Activated CD4-positive, alpha-beta T cell treated with anti-CD3 and anti-CD28 coated beads for 36 hours (primary cell): ENCODE data around the gene ZNF576. TPM values are rescaled to one million over a fixed set of nuclear protein-coding genes. Genes with fewer than 3 reads are reported as not detected.
A peak's percentile ranks its signal among the peaks of the same experiment; 100 is the strongest.

Experiments
- ATAC-seq: fragments of 200-7000 bp; cut with Tn5 transposase; one replicate; pipeline ENCODE4 v1.10.0; 2021; ENCODE audit warnings: mild to moderate bottlenecking, moderate library complexity
- CTCF ChIA-PET: fragments of 350-600 bp; sonication (Branson Sonifier 250); formaldehyde crosslinking; loops from one replicate; lab custom pipeline; 2021; ENCODE audit warnings: antibody characterized with exemption; lab: Charles Lee
- POLR2A ChIA-PET: fragments of 350-600 bp; sonication (Branson Sonifier 250); formaldehyde crosslinking; loops from one replicate; lab custom pipeline; 2021; ENCODE audit warnings: antibody characterized with exemption, inconsistent platforms; lab: Charles Lee
- DNase-seq: peaks from one replicate; pipeline ENCODE4 v3.0.0-alpha.2; 2020
- H3K27ac Mint-ChIP-seq: one replicate; pipeline ENCODE4 v1.8.0; 2021; ENCODE audit warnings: mixed read lengths
- H3K27me3 Mint-ChIP-seq: one replicate; pipeline ENCODE4 v1.8.0; 2021; ENCODE audit warnings: mixed read lengths
- H3K36me3 Mint-ChIP-seq: one replicate; pipeline ENCODE4 v1.8.0; 2021; ENCODE audit warnings: low read depth, mixed read lengths
- H3K4me1 Mint-ChIP-seq: one replicate; pipeline ENCODE4 v1.8.0; 2021; ENCODE audit warnings: mixed read lengths
- H3K4me3 Mint-ChIP-seq: one replicate; pipeline ENCODE4 v1.8.0; 2021; ENCODE audit warnings: mild to moderate bottlenecking, moderate library complexity, mixed read lengths
- H3K9me3 Mint-ChIP-seq: one replicate; pipeline ENCODE4 v1.8.0; 2021; ENCODE audit warnings: low read depth, mixed read lengths
- intact Hi-C, 2 experiments: fragments of 100-400 bp; cut with DNase I in 1 of 2; cut with micrococcal nuclease in 1 of 2; formaldehyde crosslinking; loops; one replicate each; pipeline versions ENCODE4 v1.14.2 to v1.15.1; 2022 to 2024; cut with DNase I, micrococcal nuclease
- total RNA-seq, 2 experiments: library from RNA; stranded (reverse); gene quantifications; one replicate each; pipeline ENCODE4 v1.2.3, GENCODE V29; 2021

Gene ZNF576
- total RNA-seq, 2 experiments from 2014 or later, result 11.6 to 14.3 TPM

GRCh38 chr19:43560687-43561086, 35.7 kb upstream of the ZNF576 start:
- ATAC-seq, result no peak
- ChIA-PET POLR2A (no interaction called here), CTCF (interaction anchor here (0.8 to 3.0 kb wide), 4 partner anchors 10 to 114 kb away, joined by 3 to 11 read pairs (median 4); no protein-coding TSS in a partner anchor)
- no peaks in the 10 kb centered on the region for H3K9me3 Mint-ChIP-seq
- H3K4me3 Mint-ChIP-seq, result no peak overlapping the region
- peak; percentile 50 for DNase-seq
- intact Hi-C loops, result no loop called here
- H3K27ac Mint-ChIP-seq, result peak overlapping the region; percentile 94
- H3K36me3 Mint-ChIP-seq, result peaks cover 31% of the 10 kb centered on the region
- H3K27me3 Mint-ChIP-seq, result no peaks in the 10 kb centered on the region
- peaks cover 49% of the 10 kb centered on the region for H3K4me1 Mint-ChIP-seq

DNA sequence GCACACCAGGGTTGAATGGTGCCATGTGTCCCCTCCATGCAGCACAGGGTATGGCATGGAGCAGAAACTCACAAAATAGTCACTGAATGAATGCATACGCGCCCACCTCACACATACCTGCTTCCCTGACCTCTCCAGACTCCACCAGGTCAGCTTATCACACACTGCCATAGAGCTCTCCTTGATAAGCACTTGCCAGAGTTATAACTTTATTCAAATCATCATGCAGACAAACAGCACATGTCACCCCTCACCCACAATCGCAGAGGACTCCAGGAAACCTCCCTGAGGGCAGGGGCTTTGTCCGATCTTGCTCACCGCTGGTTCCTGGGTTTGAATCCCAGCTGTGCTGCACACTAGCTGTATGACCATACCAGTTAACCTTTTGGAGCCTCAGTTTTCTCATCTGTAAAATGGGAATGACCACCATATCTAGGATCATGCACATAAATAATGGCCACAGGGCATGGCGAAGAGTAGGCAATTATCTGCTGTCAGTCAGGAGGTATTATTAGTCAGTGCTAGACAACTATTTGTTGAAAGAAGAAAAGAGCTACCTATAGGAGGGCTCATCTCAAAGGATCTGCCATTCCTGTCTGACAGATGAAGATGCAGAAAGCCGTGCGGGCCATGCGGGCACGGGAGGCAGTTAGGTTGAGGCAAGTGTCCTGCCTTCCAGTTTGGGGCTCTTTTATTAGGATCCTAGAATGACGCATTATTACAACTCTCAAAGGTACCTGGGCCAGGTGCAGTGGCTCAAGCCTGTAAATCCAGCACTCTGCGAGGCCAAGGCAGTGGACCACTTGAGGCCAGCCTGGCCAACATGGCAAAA, 35.0 kb upstream of the ZNF576 start:
- Mint-ChIP-seq H3K36me3 (peaks cover 31% of the 10 kb centered on the region), H3K27ac (peak overlapping the region; percentile 94), H3K4me3 (no peak overlapping the region), H3K9me3 (no peaks in the 10 kb centered on the region), H3K4me1 (peaks cover 47% of the 10 kb centered on the region), H3K27me3 (no peaks in the 10 kb centered on the region)
- ChIA-PET CTCF (interaction anchor here (0.8 to 3.0 kb wide), 5 partner anchors 10 to 114 kb away, joined by 3 to 11 read pairs (median 4); no protein-coding TSS in a partner anchor), POLR2A (interaction anchor here (0.6 kb wide), 2 partner anchors 17 to 30 kb away, joined by 3 to 4 read pairs; no protein-coding TSS in a partner anchor)
- intact Hi-C loops, result no loop called here
- ATAC-seq (no peak), DNase-seq (no peak)

DNA sequence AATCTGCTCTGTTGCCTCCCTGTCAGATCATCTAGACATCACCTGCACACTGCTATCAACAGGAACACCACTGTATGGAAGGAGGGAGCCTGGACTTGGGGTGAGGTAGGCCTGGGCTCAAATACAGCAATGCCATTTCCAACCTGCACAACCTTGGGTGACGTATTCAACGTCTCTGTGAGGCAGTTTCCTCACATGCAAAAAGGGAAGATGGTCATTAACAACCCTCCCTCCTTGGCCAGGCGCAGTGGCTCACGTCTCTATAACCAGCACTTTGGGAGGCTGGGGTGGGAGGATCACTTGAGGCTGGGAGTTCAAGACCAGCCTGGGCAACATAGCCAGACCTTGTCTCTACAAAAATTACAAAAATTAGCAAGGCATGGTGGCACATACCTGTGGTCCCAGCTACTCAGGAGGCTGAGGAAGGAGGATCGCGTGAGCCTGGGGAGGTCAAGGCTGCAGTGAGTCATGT, 34.1 kb upstream of the ZNF576 start:
- H3K9me3 Mint-ChIP-seq, result no peaks in the 10 kb centered on the region
- intact Hi-C loops, result loop anchor here (1.0 to 2.0 kb wide), 4 partner anchors 13 to 35 kb away; partner anchors contain the start of genes ETHE1 (in 2 of the 2), IRGQ (in 1 of the 2), PINLYP (in 1 of the 2) and XRCC1 (in 1 of the 2)
- H3K27ac Mint-ChIP-seq, result peak overlapping the region; percentile 94
- CTCF ChIA-PET, result interaction anchor here (0.7 to 1.2 kb wide), 2 partner anchors 31 to 43 kb away, joined by 3 to 4 read pairs; no protein-coding TSS in a partner anchor
- DNase-seq, result no peak
- H3K4me1 Mint-ChIP-seq, result peaks cover 47% of the 10 kb centered on the region
- POLR2A ChIA-PET, result interaction anchor here (0.6 to 1.0 kb wide), 2 partner anchors 30 to 33 kb away, joined by 3 to 4 read pairs; partner anchors contain the start of gene IRGQ
- H3K4me3 Mint-ChIP-seq, result no peak overlapping the region
- peaks cover 31% of the 10 kb centered on the region for H3K36me3 Mint-ChIP-seq
- ATAC-seq, result peak; percentile 8
- no peaks in the 10 kb centered on the region for H3K27me3 Mint-ChIP-seq

DNA sequence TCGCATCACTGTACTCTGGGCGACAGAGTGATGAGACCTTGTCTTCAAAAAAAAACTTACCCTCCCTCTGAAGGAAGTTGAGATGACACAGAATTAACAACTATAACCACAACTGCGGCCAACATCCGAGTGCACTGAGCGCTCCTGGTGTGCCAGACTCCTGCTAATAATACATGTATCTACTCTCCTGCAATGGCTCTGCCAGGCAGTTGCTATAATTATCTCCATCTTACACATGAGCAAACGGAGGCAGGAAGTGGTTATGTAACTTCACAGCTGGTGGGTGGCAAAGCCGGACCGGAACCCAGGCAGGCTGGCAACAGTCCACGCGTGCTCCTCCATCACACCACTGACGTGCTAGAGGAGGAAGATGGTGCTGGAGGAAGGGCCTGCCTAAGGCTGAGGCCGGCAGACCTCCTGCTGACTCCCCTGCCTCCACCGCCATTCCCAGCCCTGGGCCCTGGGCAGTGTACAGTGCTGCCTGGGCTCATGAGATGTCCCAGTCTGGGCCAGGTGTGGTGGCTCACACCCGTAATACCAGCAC, 33.6 kb upstream of the ZNF576 start:
- DNase-seq, result peak; percentile 82
- H3K27ac Mint-ChIP-seq, result peak overlapping the region; percentile 94
- peaks cover 27% of the 10 kb centered on the region for H3K36me3 Mint-ChIP-seq
- peak; percentile 90 for ATAC-seq
- H3K27me3 Mint-ChIP-seq, result no peaks in the 10 kb centered on the region
- H3K4me1 Mint-ChIP-seq, result peaks cover 46% of the 10 kb centered on the region
- no peaks in the 10 kb centered on the region for H3K9me3 Mint-ChIP-seq
- POLR2A ChIA-PET, result interaction anchor here (1.0 kb wide), 1 partner anchor 33 kb away, joined by 4 read pairs; the partner anchor contains the start of gene IRGQ
- no peak overlapping the region for H3K4me3 Mint-ChIP-seq
- intact Hi-C loops, result loop anchor here (1.0 to 2.0 kb wide), 4 partner anchors 13 to 36 kb away; partner anchors contain the start of genes ETHE1 (in 2 of the 2), IRGQ (in 1 of the 2), PINLYP (in 1 of the 2) and XRCC1 (in 1 of the 2)
- CTCF ChIA-PET, result interaction anchor here (0.7 to 1.5 kb wide), 2 partner anchors 32 kb away, joined by 3 to 4 read pairs; no protein-coding TSS in a partner anchor

DNA sequence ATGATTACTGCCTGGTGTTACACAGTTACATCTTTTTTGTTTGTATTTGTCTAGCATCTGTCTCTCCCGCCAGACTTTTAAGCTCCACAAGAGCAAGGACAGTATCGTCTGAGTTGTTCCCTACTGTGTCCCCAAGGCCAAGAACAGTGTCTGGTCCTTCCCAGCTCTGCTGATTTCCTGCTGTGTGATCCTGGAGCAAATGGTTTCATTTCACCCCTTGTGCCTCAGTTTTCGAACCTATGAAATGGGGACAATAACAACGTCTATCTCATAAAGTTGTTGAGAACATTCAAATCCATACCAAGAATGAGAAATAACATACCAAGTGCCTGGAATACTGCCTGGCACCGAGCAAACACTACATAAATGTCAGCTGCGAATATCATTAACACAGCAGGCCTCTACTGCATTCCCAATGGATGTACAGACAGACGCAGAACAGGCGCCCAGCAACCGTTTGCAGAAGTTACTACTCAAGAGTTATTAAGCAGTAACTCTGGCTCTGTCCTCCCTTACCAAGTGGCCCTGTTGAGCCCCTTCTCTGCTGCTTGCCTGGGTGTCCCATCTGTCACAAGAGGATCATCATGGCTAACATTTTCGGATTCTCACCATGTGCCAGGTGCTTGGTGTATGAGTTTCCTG, 32.5 kb upstream of the ZNF576 start:
- peaks cover 46% of the 10 kb centered on the region for H3K4me1 Mint-ChIP-seq
- H3K27ac Mint-ChIP-seq, result peak overlapping the region; percentile 94
- ATAC-seq (no peak), DNase-seq (no peak)
- POLR2A ChIA-PET, result interaction anchor here (1.5 kb wide), 1 partner anchor 32 kb away, joined by 9 read pairs; the partner anchor contains the start of gene IRGQ
- no peaks in the 10 kb centered on the region for H3K9me3 Mint-ChIP-seq
- H3K27me3 Mint-ChIP-seq, result no peaks in the 10 kb centered on the region
- intact Hi-C loops, result loop anchor here in 1 of 2 experiments (2.0 kb wide), 1 partner anchor 37 kb away; the partner anchor contains the start of gene ETHE1
- H3K36me3 Mint-ChIP-seq, result peaks cover 27% of the 10 kb centered on the region
- CTCF ChIA-PET, result interaction anchor here (1.2 to 1.5 kb wide), 2 partner anchors 9 to 31 kb away, joined by 4 read pairs; no protein-coding TSS in a partner anchor
- H3K4me3 Mint-ChIP-seq, result no peak overlapping the region

GRCh38 chr19:43564800-43565199, 31.6 kb upstream of the ZNF576 start:
- intact Hi-C loops, result no loop called here
- DNase-seq, result no peak
- ChIA-PET CTCF (interaction anchor here (1.0 to 1.7 kb wide), 3 partner anchors 9 to 30 kb away, joined by 3 to 9 read pairs (median 6); partner anchors contain the start of gene IRGQ), POLR2A (interaction anchor here (0.6 to 1.5 kb wide), 3 partner anchors 16 to 76 kb away, joined by 3 to 9 read pairs (median 6); partner anchors contain the start of gene IRGQ)
- Mint-ChIP-seq H3K4me3 (no peak overlapping the region), H3K9me3 (no peaks in the 10 kb centered on the region), H3K27me3 (no peaks in the 10 kb centered on the region), H3K27ac (peak overlapping the region; percentile 53), H3K4me1 (peaks cover 44% of the 10 kb centered on the region), H3K36me3 (peaks cover 27% of the 10 kb centered on the region)
- no peak for ATAC-seq

DNA sequence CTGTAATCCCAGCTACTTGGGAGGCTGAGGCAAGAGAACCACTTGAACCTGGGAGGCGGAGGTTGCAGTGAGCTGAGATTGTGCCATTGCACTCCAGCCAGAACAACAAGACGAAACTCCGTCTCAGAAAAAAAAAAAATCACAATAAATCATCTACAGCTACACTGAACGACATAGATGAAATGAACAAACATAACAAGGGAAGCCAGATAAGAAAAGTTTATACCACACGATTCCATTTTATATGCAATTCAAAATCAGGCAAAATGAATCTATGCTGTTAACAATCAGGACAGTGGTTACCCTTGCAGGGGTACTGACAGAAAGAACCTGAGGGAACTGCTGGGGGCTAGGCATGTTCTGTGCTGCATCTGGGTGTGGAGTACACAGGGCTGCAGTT, 26.7 kb upstream of the ZNF576 start:
- Mint-ChIP-seq H3K27ac (no peak overlapping the region), H3K4me1 (peaks cover 25% of the 10 kb centered on the region), H3K9me3 (no peaks in the 10 kb centered on the region), H3K36me3 (peaks cover 4% of the 10 kb centered on the region), H3K27me3 (no peaks in the 10 kb centered on the region), H3K4me3 (no peak overlapping the region)
- intact Hi-C loops, result no loop called here
- ATAC-seq (no peak), DNase-seq (no peak)
- CTCF ChIA-PET, result interaction anchor here (1.4 to 2.6 kb wide), 2 partner anchors 14 to 37 kb away, joined by 3 to 18 read pairs; no protein-coding TSS in a partner anchor
- POLR2A ChIA-PET, result no interaction called here

- H3K36me3 Mint-ChIP-seq, result peaks cover 4% of the 10 kb centered on the region
- no peaks in the 10 kb centered on the region for H3K9me3 Mint-ChIP-seq
- intact Hi-C loops, result no loop called here
- peaks cover 26% of the 10 kb centered on the region for H3K4me1 Mint-ChIP-seq
- no peak overlapping the region for H3K4me3 Mint-ChIP-seq
- no peak for ATAC-seq
- no peak overlapping the region for H3K27ac Mint-ChIP-seq
- ChIA-PET POLR2A (no interaction called here), CTCF (interaction anchor here (2.6 kb wide), 1 partner anchor 15 kb away, joined by 18 read pairs; no protein-coding TSS in a partner anchor)
- H3K27me3 Mint-ChIP-seq, result no peaks in the 10 kb centered on the region
- DNase-seq, result no peak
Measured at GRCh38 chr19:43570174-43570791, 26.1 kb upstream of the ZNF576 start.

DNA sequence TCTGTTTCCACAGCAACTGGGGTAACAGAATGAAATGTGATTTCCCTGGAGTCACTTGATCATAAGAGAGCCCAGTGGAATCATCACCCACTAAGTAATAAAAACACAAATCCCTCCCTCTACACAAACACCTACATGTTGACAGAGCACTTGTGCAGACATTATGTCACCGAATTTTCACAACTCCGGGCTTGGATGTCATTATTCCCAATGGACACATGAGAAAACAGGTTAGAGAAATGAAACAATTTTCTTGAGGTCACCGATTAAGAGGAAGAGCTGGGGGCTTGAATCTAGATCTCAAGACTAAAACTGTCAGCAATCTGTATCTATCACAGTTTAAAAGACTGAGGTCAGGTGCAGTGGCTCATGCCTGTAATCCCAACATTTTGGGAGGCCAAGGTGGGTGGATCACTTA, 24.2 kb upstream of the ZNF576 start:
- Mint-ChIP-seq H3K9me3 (no peaks in the 10 kb centered on the region), H3K4me1 (peaks cover 33% of the 10 kb centered on the region), H3K27ac (peak overlapping the region; percentile 37), H3K27me3 (no peaks in the 10 kb centered on the region), H3K4me3 (no peak overlapping the region), H3K36me3 (peaks cover 4% of the 10 kb centered on the region)
- intact Hi-C loops, result no loop called here
- POLR2A ChIA-PET, result no interaction called here
- DNase-seq (no peak), ATAC-seq (no peak)
- CTCF ChIA-PET, result interaction anchor here (0.7 to 2.6 kb wide), 3 partner anchors 17 to 113 kb away, joined by 3 to 18 read pairs (median 3); no protein-coding TSS in a partner anchor
